ENCODE data around the gene PPP4R1. TPM values are rescaled to one million over a fixed set of nuclear protein-coding genes. Genes with fewer than 3 reads are reported as not detected.

PPP4R1 gene
- total and polyA plus RNA-seq, 8 donors, result 13.7 to 55.1 (median 34.8) TPM

DNA sequence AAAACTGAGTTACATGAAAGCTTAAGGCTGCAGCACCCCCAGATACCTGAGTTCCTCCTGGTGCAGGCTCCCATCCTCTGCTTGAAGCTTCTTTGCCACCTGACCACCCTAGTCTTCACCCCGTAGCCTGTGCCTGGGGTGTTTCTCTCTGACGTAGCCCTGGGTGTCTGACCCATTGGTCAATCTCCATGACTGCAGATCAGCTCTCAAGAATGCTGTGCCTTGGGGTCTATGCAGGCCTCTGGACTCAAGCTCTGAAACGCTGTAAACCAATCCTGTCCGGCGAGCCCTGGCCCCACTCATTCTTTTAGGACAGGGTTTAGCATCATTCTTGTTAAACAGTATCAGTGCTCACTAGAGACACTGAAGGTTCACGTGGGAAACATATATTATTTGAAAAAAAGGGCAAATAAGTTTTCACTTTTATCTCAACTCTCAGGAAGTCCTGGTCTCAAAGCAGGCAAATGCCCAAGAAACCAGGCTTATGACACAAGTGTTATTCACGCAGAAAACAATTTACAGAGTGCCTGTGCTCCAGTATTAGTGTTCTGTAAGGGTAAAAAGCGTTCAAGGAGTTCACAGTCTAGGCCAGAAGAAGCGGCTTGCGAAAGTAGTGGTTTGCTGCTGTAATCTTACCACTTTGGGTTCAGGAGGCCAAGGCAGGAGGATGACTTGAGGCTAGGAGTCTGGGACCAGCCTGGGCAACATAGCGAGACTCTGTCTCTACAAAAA lies 22.8 kb upstream of the PPP4R1 start:
- no peaks in the 10 kb centered on the region for H3K9me3 ChIP-seq
- H3K36me3 ChIP-seq, result no peaks in the 10 kb centered on the region
- no peak overlapping the region for H3K27ac ChIP-seq
- TF ChIP-seq, protein P1, sequence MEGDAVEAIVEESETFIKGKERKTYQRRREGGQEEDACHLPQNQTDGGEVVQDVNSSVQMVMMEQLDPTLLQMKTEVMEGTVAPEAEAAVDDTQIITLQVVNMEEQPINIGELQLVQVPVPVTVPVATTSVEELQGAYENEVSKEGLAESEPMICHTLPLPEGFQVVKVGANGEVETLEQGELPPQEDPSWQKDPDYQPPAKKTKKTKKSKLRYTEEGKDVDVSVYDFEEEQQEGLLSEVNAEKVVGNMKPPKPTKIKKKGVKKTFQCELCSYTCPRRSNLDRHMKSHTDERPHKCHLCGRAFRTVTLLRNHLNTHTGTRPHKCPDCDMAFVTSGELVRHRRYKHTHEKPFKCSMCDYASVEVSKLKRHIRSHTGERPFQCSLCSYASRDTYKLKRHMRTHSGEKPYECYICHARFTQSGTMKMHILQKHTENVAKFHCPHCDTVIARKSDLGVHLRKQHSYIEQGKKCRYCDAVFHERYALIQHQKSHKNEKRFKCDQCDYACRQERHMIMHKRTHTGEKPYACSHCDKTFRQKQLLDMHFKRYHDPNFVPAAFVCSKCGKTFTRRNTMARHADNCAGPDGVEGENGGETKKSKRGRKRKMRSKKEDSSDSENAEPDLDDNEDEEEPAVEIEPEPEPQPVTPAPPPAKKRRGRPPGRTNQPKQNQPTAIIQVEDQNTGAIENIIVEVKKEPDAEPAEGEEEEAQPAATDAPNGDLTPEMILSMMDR (IDR thresholded peaks at IDR 0.05), result no peak
- DNase-seq (no peak), FAIRE-seq (no peak), ATAC-seq (no peak)
- no peak overlapping the region for H3K4me3 ChIP-seq
- intact Hi-C loops (cut with DNase I), result no loop called here
- H3K27me3 ChIP-seq, result no peaks in the 10 kb centered on the region
- H3K4me1 ChIP-seq, result peaks cover 0 to under 1% (median 0%) of the 10 kb centered on the region in 3 donors
- WGBS, 2 donors, result 84 to 90% methylated on average over 11 of the region's 11 CpGs

DNA sequence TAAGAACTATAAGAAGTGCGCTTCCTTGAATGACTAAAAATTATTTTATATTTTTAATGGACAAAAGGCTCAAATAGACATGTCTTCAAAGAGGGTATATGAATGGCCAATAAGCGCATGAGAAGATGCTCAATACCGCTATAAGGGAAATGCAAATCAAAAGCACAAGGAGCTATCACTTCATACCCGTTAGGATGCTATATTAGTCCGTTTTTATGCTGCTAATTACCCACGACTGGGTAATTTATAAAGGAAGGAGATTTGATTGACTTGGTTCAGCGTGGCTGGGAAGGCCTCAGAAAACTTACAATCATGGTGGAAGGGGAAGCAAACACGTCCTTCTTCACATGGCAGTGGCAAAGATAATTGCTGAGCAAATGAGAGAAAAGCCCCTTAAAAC lies 20.5 kb upstream of the PPP4R1 start:
- H3K9me3 ChIP-seq, result no peaks in the 10 kb centered on the region
- no peak overlapping the region for H3K4me3 ChIP-seq
- peaks cover 0 to 11% (median 5%) of the 10 kb centered on the region in 3 donors for H3K4me1 ChIP-seq
- FAIRE-seq, result no peak
- DNase-seq, result no peak
- H3K36me3 ChIP-seq, result no peaks in the 10 kb centered on the region
- 92 to 93% methylated on average over 8 of the region's 8 CpGs for WGBS, 2 donors
- H3K27ac ChIP-seq, result no peak overlapping the region
- no peak for ATAC-seq
- TF ChIP-seq, protein P1 (IDR thresholded peaks at IDR 0.05), result no peak
- no peaks in the 10 kb centered on the region for H3K27me3 ChIP-seq
- intact Hi-C loops (cut with DNase I), result no loop called here

DNA sequence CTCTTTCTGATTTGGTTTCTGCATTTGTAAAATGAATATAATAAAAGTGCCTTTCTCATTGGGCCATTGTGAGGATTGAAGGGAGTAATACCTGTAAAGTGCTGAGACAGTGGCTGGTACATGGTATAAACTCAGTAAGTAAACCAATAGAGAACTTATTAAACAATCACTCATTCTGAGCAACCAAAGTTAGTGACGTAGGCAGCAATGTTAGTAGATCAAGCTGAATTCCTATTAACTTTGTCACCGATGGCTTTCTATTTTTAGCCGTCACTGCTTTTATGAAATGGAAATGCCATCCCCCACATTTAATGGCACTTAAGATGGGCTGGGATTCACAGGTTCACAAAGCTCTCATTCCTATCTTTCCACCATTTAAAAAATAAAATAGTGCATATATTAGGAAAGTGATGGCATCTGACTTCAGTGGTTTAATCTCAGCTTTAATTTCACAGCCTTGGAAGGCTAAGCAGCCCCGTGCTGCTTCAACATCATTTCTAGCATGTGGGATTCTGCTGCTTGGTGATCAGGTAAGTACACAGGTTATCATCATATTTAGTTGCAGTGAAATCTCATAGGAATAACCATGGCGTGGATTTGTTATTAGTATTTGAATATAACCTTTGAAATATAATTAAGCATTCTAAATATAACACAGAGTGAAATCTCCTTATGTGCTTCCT lies 17.6 kb upstream of the PPP4R1 start:
- no peaks in the 10 kb centered on the region for H3K9me3 ChIP-seq
- intact Hi-C loops (cut with DNase I), result no loop called here
- no peak for FAIRE-seq
- no peak for DNase-seq
- no peak overlapping the region for H3K27ac ChIP-seq
- H3K4me3 ChIP-seq, result no peak overlapping the region
- TF ChIP-seq, protein P1 (IDR thresholded peaks at IDR 0.05), result no peak
- peak; percentile 63 to 82 (median 79) for ATAC-seq
- WGBS, 2 donors, result 42 to 56% methylated on average over 5 of the region's 5 CpGs
- H3K4me1 ChIP-seq, result peaks cover 0 to 11% (median 5%) of the 10 kb centered on the region in 3 donors
- H3K27me3 ChIP-seq, result no peaks in the 10 kb centered on the region
- no peaks in the 10 kb centered on the region for H3K36me3 ChIP-seq

DNA sequence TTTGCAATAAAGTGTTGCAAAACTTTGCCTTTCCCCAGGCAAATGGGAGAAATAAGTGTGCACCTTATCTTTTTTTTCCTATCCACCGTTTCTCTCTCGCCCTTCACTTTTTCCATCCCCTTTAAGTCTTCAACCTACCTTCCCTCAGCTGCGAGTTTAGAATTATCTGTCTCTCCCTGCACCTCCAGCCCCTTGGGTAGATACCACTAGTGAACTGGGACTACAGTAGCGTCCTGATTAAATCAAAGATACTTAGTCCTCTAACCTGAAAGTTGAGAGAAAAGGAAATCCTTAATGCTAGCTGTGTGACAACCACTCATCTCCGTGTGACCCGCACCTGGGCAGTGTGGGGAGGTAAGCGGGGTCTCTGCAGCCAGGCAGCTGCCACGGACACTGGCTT lies 16.1 kb upstream of the PPP4R1 start:
- H3K27ac ChIP-seq, result no peak overlapping the region
- TF ChIP-seq, protein P1 (IDR thresholded peaks at IDR 0.05), result no peak
- H3K27me3 ChIP-seq, result no peaks in the 10 kb centered on the region
- ATAC-seq (no peak), FAIRE-seq (no peak), DNase-seq (no peak)
- intact Hi-C loops (cut with DNase I), result no loop called here
- 84 to 88% methylated on average over 8 of the region's 8 CpGs for WGBS, 2 donors
- H3K36me3 ChIP-seq, result no peaks in the 10 kb centered on the region
- no peak overlapping the region for H3K4me3 ChIP-seq
- H3K9me3 ChIP-seq, result no peaks in the 10 kb centered on the region
- H3K4me1 ChIP-seq, result peaks cover 0 to 11% (median 5%) of the 10 kb centered on the region in 3 donors

DNA sequence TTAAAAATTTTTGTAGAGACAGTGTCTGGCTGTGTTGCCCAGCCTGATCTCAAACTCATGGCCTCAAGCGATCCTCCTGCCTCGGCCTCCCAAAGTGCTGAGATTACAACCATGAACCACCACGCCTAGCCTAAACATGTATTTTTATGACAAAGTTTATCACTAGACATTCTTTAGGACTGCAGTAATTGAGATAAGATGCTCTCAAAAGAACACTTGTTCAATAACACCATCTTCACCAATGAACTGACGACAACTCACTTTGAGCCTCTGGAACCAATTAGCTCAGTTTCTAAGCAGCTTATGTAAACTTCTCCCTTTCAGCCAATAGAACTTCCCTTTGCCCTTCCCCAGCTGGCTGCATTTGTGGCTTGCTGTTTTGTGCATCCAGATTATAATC lies 15.3 kb upstream of the PPP4R1 start:
- no peaks in the 10 kb centered on the region for H3K9me3 ChIP-seq
- intact Hi-C loops (cut with DNase I), result no loop called here
- H3K4me3 ChIP-seq, result no peak overlapping the region
- peaks cover 0 to 11% (median 5%) of the 10 kb centered on the region in 3 donors for H3K4me1 ChIP-seq
- H3K27me3 ChIP-seq, result no peaks in the 10 kb centered on the region
- DNase-seq, result no peak
- no peak overlapping the region for H3K27ac ChIP-seq
- ATAC-seq, result peak in 1 of 4 donors; percentile 37
- TF ChIP-seq, protein P1 (IDR thresholded peaks at IDR 0.05), result no peak
- FAIRE-seq, result no peak
- H3K36me3 ChIP-seq, result no peaks in the 10 kb centered on the region
- 89 to 91% methylated on average over 4 of the region's 4 CpGs for WGBS, 2 donors

Measured in pancreas (tissue), 10 donors.